HEK293T (cell line): ENCODE results near the gene EFHC2.

Experiments
- CTCF ChIA-PET: fragments of 350-600 bp; formaldehyde crosslinking; extraction: SDS; loops from one replicate; lab custom pipeline; 2021; ENCODE audit warnings: antibody characterized with exemption, inconsistent platforms; lab: Yijun Ruan, JAX
- POLR2A ChIA-PET: fragments of 350-600 bp; formaldehyde crosslinking; extraction: SDS; loops from one replicate; lab custom pipeline; 2020; ENCODE audit warnings: antibody characterized with exemption, inconsistent platforms; lab: Yijun Ruan, JAX
- DNase-seq: peaks from one replicate; pipeline ENCODE4 v3.0.0; 2012; ENCODE audit warnings: mixed read lengths; ENCODE audit errors: extremely low spot score
- ARNT ChIP-seq: fragments of 450-650 bp; IDR thresholded peaks from 2 replicates; pipeline ENCODE4 v1.6.1; 2017; ENCODE audit warnings: mild to moderate bottlenecking
- BHLHE40 ChIP-seq: fragments of 450-650 bp; IDR thresholded peaks from 2 replicates; pipeline ENCODE4 v1.6.1; 2016; ENCODE audit warnings: mild to moderate bottlenecking, moderate library complexity, borderline replicate concordance
- CTBP1 ChIP-seq: fragments of 450-650 bp; IDR thresholded peaks from 2 replicates; pipeline ENCODE4 v1.6.1; 2016; ENCODE audit warnings: borderline replicate concordance
- ELF4 ChIP-seq: fragments of 450-650 bp; IDR thresholded peaks from 2 replicates; pipeline ENCODE4 v1.6.1; 2017; ENCODE audit warnings: antibody characterized with exemption
- FOXA1 ChIP-seq: fragments of 450-650 bp; IDR thresholded peaks from 2 replicates; pipeline ENCODE4 v1.6.1; 2016; ENCODE audit warnings: mild to moderate bottlenecking
- FOXK2 ChIP-seq: fragments of 450-650 bp; IDR thresholded peaks from 2 replicates; pipeline ENCODE4 v1.6.1; 2016; ENCODE audit warnings: mild to moderate bottlenecking
- FOXM1 ChIP-seq: fragments of 450-650 bp; IDR thresholded peaks from 2 replicates; pipeline ENCODE4 v1.6.1; 2017; ENCODE audit warnings: mild to moderate bottlenecking, borderline replicate concordance
- HDGF ChIP-seq: fragments of 450-650 bp; IDR thresholded peaks from 2 replicates; pipeline ENCODE4 v1.6.1; 2017; ENCODE audit warnings: antibody characterized with exemption, borderline replicate concordance
- L3MBTL2 ChIP-seq: fragments of 450-650 bp; conservative IDR thresholded peaks from 2 replicates; pipeline ENCODE4 v1.6.1; 2016; ENCODE audit warnings: mild to moderate bottlenecking
- LEF1 ChIP-seq: fragments of 450-650 bp; IDR thresholded peaks from 2 replicates; pipeline ENCODE4 v1.6.1; 2017; ENCODE audit warnings: mild to moderate bottlenecking, borderline replicate concordance
- NFRKB ChIP-seq: fragments of 450-650 bp; IDR thresholded peaks from 2 replicates; pipeline ENCODE4 v1.6.1; 2016; ENCODE audit warnings: mild to moderate bottlenecking, moderate library complexity
- SP1 ChIP-seq: fragments of 450-650 bp; IDR thresholded peaks from 2 replicates; pipeline ENCODE4 v1.6.1; 2017
- SUZ12 ChIP-seq: fragments of 450-650 bp; IDR thresholded peaks from 2 replicates; pipeline ENCODE4 v1.6.1; 2016; ENCODE audit warnings: mild to moderate bottlenecking
- TARDBP ChIP-seq: fragments of 450-650 bp; IDR thresholded peaks from 2 replicates; pipeline ENCODE4 v1.6.1; 2016
- ZNF384 ChIP-seq: fragments of 450-650 bp; IDR thresholded peaks from 2 replicates; pipeline ENCODE4 v1.6.1; 2016
- TF ChIP-seq, protein P1 (sequence below): fragments of 450-650 bp; IDR thresholded peaks from 2 replicates; pipeline ENCODE4 v1.6.1; 2016

EFHC2 gene

GRCh38 chrX:44143061-44143602 is 200.3 kb downstream of the EFHC2 start:
- TF ChIP-seq TARDBP (no peak), FOXK2 (no peak), FOXM1 (no peak), SP1 (no peak), SUZ12 (no peak), LEF1 (no peak), FOXA1 (no peak), HDGF (no peak), ELF4 (no peak), BHLHE40 (no peak), ZNF384 (no peak), CTBP1 (no peak), NFRKB (no peak), ARNT (no peak), L3MBTL2 (no peak)
- TF ChIP-seq, protein P1, sequence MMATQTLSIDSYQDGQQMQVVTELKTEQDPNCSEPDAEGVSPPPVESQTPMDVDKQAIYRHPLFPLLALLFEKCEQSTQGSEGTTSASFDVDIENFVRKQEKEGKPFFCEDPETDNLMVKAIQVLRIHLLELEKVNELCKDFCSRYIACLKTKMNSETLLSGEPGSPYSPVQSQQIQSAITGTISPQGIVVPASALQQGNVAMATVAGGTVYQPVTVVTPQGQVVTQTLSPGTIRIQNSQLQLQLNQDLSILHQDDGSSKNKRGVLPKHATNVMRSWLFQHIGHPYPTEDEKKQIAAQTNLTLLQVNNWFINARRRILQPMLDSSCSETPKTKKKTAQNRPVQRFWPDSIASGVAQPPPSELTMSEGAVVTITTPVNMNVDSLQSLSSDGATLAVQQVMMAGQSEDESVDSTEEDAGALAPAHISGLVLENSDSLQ: no peak
- POLR2A ChIA-PET: no interaction called here
- DNase-seq: no peak
- CTCF ChIA-PET: no interaction called here

DNA sequence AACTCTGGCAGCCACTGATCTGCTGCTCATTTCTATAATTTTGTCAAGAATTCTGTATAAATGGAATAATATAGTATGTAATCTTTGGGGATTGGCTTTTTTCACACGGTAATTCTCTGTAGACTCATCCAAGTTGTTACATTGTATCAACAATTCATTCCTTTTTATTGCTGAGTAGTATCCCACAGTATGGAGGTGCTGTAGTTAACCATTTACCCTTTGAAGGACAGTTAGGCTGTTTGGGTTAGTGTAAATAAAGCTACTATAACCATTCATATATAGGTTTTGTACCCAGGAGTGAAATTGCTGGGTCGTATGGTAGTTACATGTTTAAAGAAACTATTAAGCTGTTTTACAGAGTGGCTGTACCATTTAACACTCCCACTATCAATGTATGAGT is 213.3 kb downstream of the EFHC2 start:
- CTCF ChIA-PET: no interaction called here
- POLR2A ChIA-PET: no interaction called here
- DNase-seq: no peak
- TF ChIP-seq ELF4 (no peak), SUZ12 (no peak), ZNF384 (no peak), SP1 (no peak)

GRCh38 chrX:44113337-44113736 is 230.1 kb downstream of the EFHC2 start:
- ChIA-PET POLR2A (no interaction called here), CTCF (interaction anchor here (0.5 kb wide), 1 partner anchor 104 kb away, joined by 3 read pairs; no protein-coding TSS in a partner anchor)
- TF ChIP-seq FOXM1: no peak
- TF ChIP-seq, protein P1: no peak
- no peak for TF ChIP-seq CTBP1
- no peak for TF ChIP-seq NFRKB
- TF ChIP-seq BHLHE40: no peak
- no peak for TF ChIP-seq ARNT
- TF ChIP-seq FOXK2: no peak
- TF ChIP-seq ELF4: no peak
- TF ChIP-seq HDGF: no peak
- TF ChIP-seq FOXA1: no peak
- TF ChIP-seq TARDBP: no peak
- no peak for TF ChIP-seq SUZ12
- DNase-seq: no peak

- DNase-seq: no peak
- TF ChIP-seq HDGF: no peak
- no peak for TF ChIP-seq CTBP1
- no peak for TF ChIP-seq ZNF384
- no peak for TF ChIP-seq NFRKB
- no peak for TF ChIP-seq BHLHE40
- TF ChIP-seq SP1: no peak
- no peak for TF ChIP-seq FOXK2
- TF ChIP-seq ELF4: no peak
- TF ChIP-seq TARDBP: no peak
- no peak for TF ChIP-seq ARNT
- TF ChIP-seq SUZ12: no peak
- TF ChIP-seq FOXA1: no peak
- no peak for TF ChIP-seq LEF1
- TF ChIP-seq, protein P1: no peak
- no peak for TF ChIP-seq FOXM1
- TF ChIP-seq L3MBTL2: no peak
- POLR2A ChIA-PET: no interaction called here
- CTCF ChIA-PET: no interaction called here
Observed at GRCh38 chrX:44106864-44107263, 236.6 kb downstream of the EFHC2 start.

- DNase-seq: no peak
- TF ChIP-seq TARDBP (no peak), ZNF384 (no peak), L3MBTL2 (no peak), SP1 (no peak), CTBP1 (no peak), SUZ12 (no peak), ELF4 (no peak), FOXA1 (no peak), FOXK2 (no peak), HDGF (no peak), ARNT (no peak)
- POLR2A ChIA-PET: no interaction called here
- CTCF ChIA-PET: no interaction called here
Observed at GRCh38 chrX:44105228-44105913, 238.1 kb downstream of the EFHC2 start.

DNA sequence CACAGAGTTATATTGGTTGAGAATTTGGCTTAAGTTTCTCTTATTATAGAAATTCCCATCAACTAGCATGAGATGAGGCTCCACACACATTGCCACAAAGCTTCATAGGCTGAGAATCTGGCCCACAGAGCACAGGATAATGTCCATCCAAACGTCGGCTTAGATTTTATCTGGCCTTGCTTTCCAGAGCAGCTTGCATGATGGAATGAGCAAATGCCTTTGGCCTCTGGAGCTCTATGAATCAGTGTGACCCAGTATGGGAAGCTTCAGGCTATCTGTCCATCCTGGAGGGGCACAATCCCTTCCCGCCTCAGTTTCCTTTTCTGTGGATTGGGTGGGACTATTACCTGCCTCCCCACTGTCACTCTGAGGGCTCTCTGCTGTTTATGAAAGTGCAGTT is 238.8 kb downstream of the EFHC2 start:
- no peak for DNase-seq
- ChIA-PET CTCF (no interaction called here), POLR2A (no interaction called here)
- TF ChIP-seq HDGF: no peak
- TF ChIP-seq ZNF384: no peak
- no peak for TF ChIP-seq SP1
- no peak for TF ChIP-seq L3MBTL2
- no peak for TF ChIP-seq ELF4
- no peak for TF ChIP-seq SUZ12
- no peak for TF ChIP-seq FOXK2
- TF ChIP-seq BHLHE40: no peak
- no peak for TF ChIP-seq ARNT
- no peak for TF ChIP-seq NFRKB
- no peak for TF ChIP-seq FOXA1
- TF ChIP-seq, protein P1: no peak
